HepG2 (cell line): ENCODE results near the gene RHBDL1. TPM values are rescaled to one million over a fixed set of nuclear protein-coding genes. Genes with fewer than 3 reads are reported as not detected.

Experiments used
- AKAP8 ChIP-seq: sonication (generic); formaldehyde crosslinking; IDR thresholded peaks from 2 replicates; pipeline ENCODE4 v1.5.1; 2020; ENCODE audit warnings: mild to moderate bottlenecking, missing genetic modification reagents
- BHLHE40 ChIP-seq: IDR thresholded peaks from 2 replicates; pipeline ENCODE4 v1.6.1; 2011; ENCODE audit warnings: low read length, improper control_type of control experiment
- ETV6 ChIP-seq: sonication (generic); formaldehyde crosslinking; conservative IDR thresholded peaks from 2 replicates; pipeline ENCODE4 v1.4.0; 2020; ENCODE audit warnings: missing genetic modification reagents
- GATA4 ChIP-seq: sonication (generic); IDR thresholded peaks from 2 replicates; pipeline ENCODE4 v1.6.1; 2016; ENCODE audit warnings: antibody characterized with exemption, low read depth, borderline replicate concordance
- GPN1 ChIP-seq: sonication (generic); formaldehyde crosslinking; IDR thresholded peaks from 2 replicates; pipeline ENCODE4 v1.5.1; 2020; ENCODE audit warnings: missing genetic modification reagents, borderline replicate concordance
- KAT2B ChIP-seq: fragments of 150-350 bp; IDR thresholded peaks from 2 replicates; pipeline ENCODE4 v1.6.1; 2014; ENCODE audit warnings: low read depth, low read length, borderline replicate concordance
- KMT2B ChIP-seq: IDR thresholded peaks from 2 replicates; pipeline ENCODE4 v1.6.1; 2016; ENCODE audit warnings: missing genetic modification reagents, missing compliant biosample characterization
- MED13 ChIP-seq: sonication (generic); formaldehyde crosslinking; IDR thresholded peaks from 2 replicates; pipeline ENCODE4 v1.5.0; 2020; ENCODE audit warnings: missing genetic modification reagents
- NKX3-1 ChIP-seq: sonication (generic); formaldehyde crosslinking; IDR thresholded peaks from 2 replicates; pipeline ENCODE4 v1.5.0; 2020; ENCODE audit warnings: missing genetic modification reagents
- NR1H2 ChIP-seq: sonication (generic); formaldehyde crosslinking; IDR thresholded peaks from 2 replicates; pipeline ENCODE4 v1.8.1; 2022; ENCODE audit warnings: low read depth, missing genetic modification reagents, borderline replicate concordance
- NR2F6 ChIP-seq, 2 experiments: IDR thresholded peaks; 2 replicates each; pipeline ENCODE4 v1.6.1; 2016; ENCODE audit warnings: antibody characterized with exemption in 1 of 2, mild to moderate bottlenecking in 1 of 2
- POLR2G ChIP-seq: fragments of 200-400 bp; formaldehyde crosslinking; IDR thresholded peaks from 2 replicates; pipeline ENCODE4 v1.6.1; 2018; ENCODE audit warnings: mild to moderate bottlenecking, low read depth, low read length, moderate library complexity
- SOX6 ChIP-seq, 2 experiments: fragments of 450-650 bp in 1 of 2; sonication (generic) in 1 of 2; formaldehyde crosslinking in 1 of 2; IDR thresholded peaks; 2 replicates each; pipeline versions ENCODE4 v1.4.0 to v1.6.1; 2017 to 2020; ENCODE audit warnings: antibody characterized with exemption in 1 of 2, mild to moderate bottlenecking in 1 of 2, missing genetic modification reagents in 1 of 2
- SYNCRIP ChIP-seq: fragments of 200-400 bp; formaldehyde crosslinking; IDR thresholded peaks from 2 replicates; pipeline ENCODE4 v1.6.1; 2018; ENCODE audit warnings: mild to moderate bottlenecking, low read depth, low read length; ENCODE audit not compliant: insufficient read depth
- TMF1 ChIP-seq: sonication (generic); formaldehyde crosslinking; IDR thresholded peaks from 2 replicates; pipeline ENCODE4 v1.8.1; 2022; ENCODE audit warnings: low read depth, missing genetic modification reagents
- ZBTB38 ChIP-seq: sonication (generic); formaldehyde crosslinking; IDR thresholded peaks from 2 replicates; pipeline ENCODE4 v1.5.1; 2020; ENCODE audit warnings: mild to moderate bottlenecking, missing genetic modification reagents
- ZBTB4 ChIP-seq: sonication (generic); formaldehyde crosslinking; IDR thresholded peaks from 2 replicates; pipeline ENCODE4 v1.4.0; 2020; ENCODE audit warnings: missing genetic modification reagents, mild to moderate bottlenecking, borderline replicate concordance
- ZC3H13 ChIP-seq: sonication (generic); formaldehyde crosslinking; IDR thresholded peaks from 2 replicates; pipeline ENCODE4 v1.8.1; 2023; ENCODE audit warnings: mild to moderate bottlenecking, missing genetic modification reagents, moderate library complexity
- ZNF17 ChIP-seq: sonication (generic); formaldehyde crosslinking; IDR thresholded peaks from 2 replicates; pipeline ENCODE4 v1.5.0; 2020; ENCODE audit warnings: mild to moderate bottlenecking, missing genetic modification reagents
- ZNF234 ChIP-seq: sonication (generic); formaldehyde crosslinking; conservative IDR thresholded peaks from 2 replicates; pipeline ENCODE4 v1.5.1; 2020; ENCODE audit warnings: mild to moderate bottlenecking, missing genetic modification reagents
- ZNF235 ChIP-seq: sonication (generic); formaldehyde crosslinking; IDR thresholded peaks from 2 replicates; pipeline ENCODE4 v1.8.1; 2023; ENCODE audit warnings: mild to moderate bottlenecking, missing genetic modification reagents, borderline replicate concordance
- ZNF451 ChIP-seq: sonication (generic); formaldehyde crosslinking; IDR thresholded peaks from 2 replicates; pipeline ENCODE4 v1.5.0; 2020; ENCODE audit warnings: mild to moderate bottlenecking, missing genetic modification reagents
- ZNF772 ChIP-seq: sonication (generic); formaldehyde crosslinking; IDR thresholded peaks from 2 replicates; pipeline ENCODE4 v1.5.0; 2020; ENCODE audit warnings: mild to moderate bottlenecking, missing genetic modification reagents
- ZNF891 ChIP-seq: sonication (generic); formaldehyde crosslinking; IDR thresholded peaks from 2 replicates; pipeline ENCODE4 v1.5.0; 2020; ENCODE audit warnings: mild to moderate bottlenecking, missing genetic modification reagents
- ZSCAN21 ChIP-seq: sonication (generic); formaldehyde crosslinking; IDR thresholded peaks from 2 replicates; pipeline ENCODE4 v1.8.0; 2022; ENCODE audit warnings: mild to moderate bottlenecking, missing genetic modification reagents, moderate library complexity, borderline replicate concordance
- polyA plus RNA-seq, 8 experiments: library from polyadenylated mRNA; depleted of rRNA in 3 of 8; stranded (reverse) in 7 of 8; unstranded in 1 of 8; fragments of >200 nt; fragmentation: Illumina TruSeq in 4 of 8; extraction: Trizol in 4 of 8; gene quantifications; 2 replicates each; pipeline versions ENCODE4 v1.2.1 to v1.2.3, GENCODE V29; 2011 to 2016; ENCODE audit warnings: low read depth in 4 of 8, missing spikeins in 1 of 8, mixed read lengths in 1 of 8; ENCODE audit not compliant: insufficient read depth in 1 of 8
- total RNA-seq, 5 experiments: library from RNA; depleted of rRNA; stranded (reverse); fragments of >200 nt; fragmentation: Illumina TruSeq; extraction: Trizol; gene quantifications; 2 replicates each; pipeline ENCODE4 v1.2.3, GENCODE V29; 2016; ENCODE audit warnings: low read depth in 1 of 5
- TF ChIP-seq, protein P1 (sequence below): sonication (generic); formaldehyde crosslinking; IDR thresholded peaks from 2 replicates; pipeline ENCODE4 v1.4.0; 2020; ENCODE audit warnings: missing genetic modification reagents, low read depth, mild to moderate bottlenecking, borderline replicate concordance

The RHBDL1 gene
- total and polyA plus RNA-seq, 2 of the 13 experiments (the other 11 are each of a cell fraction or from before 2014, with no cell fraction given): 1.8 to 3.8 TPM

GRCh38 chr16:637081-638018 is 38.1 kb upstream of the RHBDL1 start (continued):
- TF ChIP-seq KMT2B (CRISPR knock-in tag) (no peak; the same call in 1 of the 2 replicates), GATA4 (no peak), BHLHE40 (no peak), ZBTB38 (CRISPR knock-in tag) (0 out of 2 replicates have a peak, but pooled peaks have one; percentile 33), TMF1 (CRISPR knock-in tag) (0 out of 2 replicates have a peak, but pooled peaks have one; percentile 31), NR2F6 (IDR thresholded peaks at IDR 0.05) (no peak; the same call in 1 of the 2 replicates), NR2F6 (CRISPR knock-in tag; IDR thresholded peaks at IDR 0.05) (no peak), ETV6 (CRISPR knock-in tag) (no peak), ZC3H13 (CRISPR knock-in tag) (no peak), SYNCRIP (no peak), ZNF234 (CRISPR knock-in tag) (no peak), MED13 (CRISPR knock-in tag) (no peak), SOX6 (IDR thresholded peaks at IDR 0.05) (no peak), SOX6 (CRISPR knock-in tag; IDR thresholded peaks at IDR 0.05) (peak; percentile 24; the same call in 1 of the 2 replicates), ZNF891 (CRISPR knock-in tag) (0 out of 2 replicates have a peak, but pooled peaks have one; percentile 26), POLR2G (0 out of 2 replicates have a peak, but pooled peaks have one; percentile 34), NKX3-1 (CRISPR knock-in tag) (no peak), ZNF235 (CRISPR knock-in tag) (0 out of 2 replicates have a peak, but pooled peaks have one; percentile 36), KAT2B (no peak), GPN1 (CRISPR knock-in tag) (no peak), ZBTB4 (peak; percentile 51; the same call in 1 of the 2 replicates), NR1H2 (CRISPR knock-in tag) (no peak), ZNF17 (no peak), ZNF772 (CRISPR knock-in tag) (peak; percentile 62; the same call in 1 of the 2 replicates), AKAP8 (peak; percentile 77; the same call in 1 of the 2 replicates), ZNF451 (CRISPR knock-in tag) (no peak), ZSCAN21 (CRISPR knock-in tag) (no peak)
- TF ChIP-seq, protein P1, sequence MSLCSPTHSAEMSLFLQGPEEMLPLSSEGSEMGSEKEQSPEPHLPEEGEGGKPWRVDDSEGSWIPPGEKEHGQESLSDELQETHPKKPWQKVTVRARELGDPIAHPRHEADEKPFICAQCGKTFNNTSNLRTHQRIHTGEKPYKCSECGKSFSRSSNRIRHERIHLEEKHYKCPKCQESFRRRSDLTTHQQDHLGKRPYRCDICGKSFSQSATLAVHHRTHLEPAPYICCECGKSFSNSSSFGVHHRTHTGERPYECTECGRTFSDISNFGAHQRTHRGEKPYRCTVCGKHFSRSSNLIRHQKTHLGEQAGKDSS (CRISPR knock-in tag): no peak
